ENCODE results near the gene CELF5.

The CELF5 gene

DNA sequence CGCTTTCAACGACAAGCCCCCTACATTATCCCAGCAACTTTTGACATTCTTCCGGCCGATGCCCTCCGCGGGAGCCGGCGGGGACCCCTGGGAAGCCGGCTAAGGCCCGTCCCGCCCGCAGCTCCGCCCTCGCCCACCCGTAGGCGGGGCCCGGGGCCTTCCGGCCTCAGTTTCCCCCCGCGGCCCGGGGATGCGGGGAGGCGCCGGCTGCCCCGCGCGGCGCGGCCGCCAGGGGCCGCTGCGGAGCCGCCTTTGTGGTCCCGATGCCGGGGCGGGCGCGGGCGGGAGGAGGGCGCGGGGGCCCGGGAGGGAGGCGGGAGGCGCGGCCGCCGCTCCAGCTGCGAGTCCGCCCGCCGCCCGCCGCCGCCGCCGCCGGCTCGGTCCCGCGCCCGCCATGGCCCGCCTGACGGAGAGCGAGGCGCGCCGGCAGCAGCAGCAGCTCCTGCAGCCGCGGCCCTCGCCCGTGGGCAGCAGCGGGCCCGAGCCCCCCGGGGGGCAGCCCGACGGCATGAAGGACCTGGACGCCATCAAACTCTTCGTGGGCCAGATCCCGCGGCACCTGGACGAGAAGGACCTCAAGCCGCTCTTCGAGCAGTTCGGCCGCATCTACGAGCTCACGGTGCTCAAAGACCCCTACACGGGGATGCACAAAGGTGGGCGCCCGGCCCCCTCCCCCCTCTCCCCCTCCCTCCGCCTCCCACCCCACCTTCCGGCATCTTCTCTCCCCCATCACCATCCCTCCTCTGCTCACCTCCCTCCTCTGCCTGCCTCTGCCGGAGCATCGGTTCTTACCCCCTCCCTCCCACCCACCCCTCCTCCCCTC, at the start of gene CELF5:
CELF5 (plus strand) TSS at position 316 of the 823 bp plus-strand sequence; CDS start at position 395, 79 bp downstream.
- DNase-seq (ENCODE audit: low read depth): no peak
- no peak within 1 kb of the TSS for H3K4me3 ChIP-seq (ENCODE audit: low read length)

DNA sequence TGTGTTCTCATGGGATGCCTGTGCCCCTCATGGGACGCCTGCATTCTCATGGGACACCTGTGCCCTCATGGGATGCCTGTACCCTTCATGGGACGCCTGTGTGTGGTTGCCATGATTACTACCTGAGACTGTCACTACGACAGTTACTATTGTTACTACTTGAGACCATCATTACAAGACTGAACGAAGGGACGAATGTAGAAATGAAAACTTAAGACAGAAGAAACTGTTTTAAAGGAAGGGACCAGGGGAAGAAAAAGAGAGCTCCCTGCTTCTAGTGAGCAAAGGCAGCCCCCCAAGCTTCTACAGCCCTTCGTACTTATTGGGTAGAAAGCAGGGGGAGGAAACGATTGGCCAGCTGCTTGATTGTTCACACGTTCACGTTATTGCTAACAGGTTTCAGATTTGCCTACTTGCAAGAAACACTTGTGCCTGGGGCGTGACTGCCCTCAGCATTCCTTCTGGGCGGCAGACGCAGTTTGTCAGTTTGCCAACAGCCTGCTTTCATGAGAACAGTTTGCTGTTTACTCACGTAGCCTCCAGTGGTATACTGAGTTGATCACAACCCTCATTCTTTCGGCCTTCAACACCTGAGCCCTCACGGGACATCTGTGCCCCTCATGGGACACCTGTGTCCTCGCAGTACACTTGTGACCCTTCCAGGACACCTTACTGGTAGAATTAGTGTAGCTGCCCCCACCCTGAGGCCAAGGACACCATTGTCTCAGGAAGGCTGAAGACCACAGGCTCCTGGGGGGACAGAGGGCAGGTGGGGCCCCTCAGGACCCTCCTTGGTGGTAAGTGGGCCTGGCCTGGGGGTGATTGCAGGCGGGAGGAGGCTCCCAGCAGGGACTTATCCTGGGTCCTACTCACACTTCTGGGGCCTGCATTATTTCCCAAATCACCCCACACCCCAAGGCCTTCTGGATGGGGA, 48.4 kb upstream of the CELF5 start:
- TF ChIP-seq, protein P1, sequence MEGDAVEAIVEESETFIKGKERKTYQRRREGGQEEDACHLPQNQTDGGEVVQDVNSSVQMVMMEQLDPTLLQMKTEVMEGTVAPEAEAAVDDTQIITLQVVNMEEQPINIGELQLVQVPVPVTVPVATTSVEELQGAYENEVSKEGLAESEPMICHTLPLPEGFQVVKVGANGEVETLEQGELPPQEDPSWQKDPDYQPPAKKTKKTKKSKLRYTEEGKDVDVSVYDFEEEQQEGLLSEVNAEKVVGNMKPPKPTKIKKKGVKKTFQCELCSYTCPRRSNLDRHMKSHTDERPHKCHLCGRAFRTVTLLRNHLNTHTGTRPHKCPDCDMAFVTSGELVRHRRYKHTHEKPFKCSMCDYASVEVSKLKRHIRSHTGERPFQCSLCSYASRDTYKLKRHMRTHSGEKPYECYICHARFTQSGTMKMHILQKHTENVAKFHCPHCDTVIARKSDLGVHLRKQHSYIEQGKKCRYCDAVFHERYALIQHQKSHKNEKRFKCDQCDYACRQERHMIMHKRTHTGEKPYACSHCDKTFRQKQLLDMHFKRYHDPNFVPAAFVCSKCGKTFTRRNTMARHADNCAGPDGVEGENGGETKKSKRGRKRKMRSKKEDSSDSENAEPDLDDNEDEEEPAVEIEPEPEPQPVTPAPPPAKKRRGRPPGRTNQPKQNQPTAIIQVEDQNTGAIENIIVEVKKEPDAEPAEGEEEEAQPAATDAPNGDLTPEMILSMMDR (conservative IDR thresholded peaks at IDR 0.05; ENCODE audit: low read depth, low read length): no peak
- DNase-seq (ENCODE audit: low read depth): peak; percentile 88
- no peak overlapping the region for H3K4me3 ChIP-seq (ENCODE audit: low read length)

More for the DNA sequence above, at the start of gene CELF5:
- TF ChIP-seq, protein P1 (conservative IDR thresholded peaks at IDR 0.05; ENCODE audit: low read depth, low read length): peak; percentile 15

DNA sequence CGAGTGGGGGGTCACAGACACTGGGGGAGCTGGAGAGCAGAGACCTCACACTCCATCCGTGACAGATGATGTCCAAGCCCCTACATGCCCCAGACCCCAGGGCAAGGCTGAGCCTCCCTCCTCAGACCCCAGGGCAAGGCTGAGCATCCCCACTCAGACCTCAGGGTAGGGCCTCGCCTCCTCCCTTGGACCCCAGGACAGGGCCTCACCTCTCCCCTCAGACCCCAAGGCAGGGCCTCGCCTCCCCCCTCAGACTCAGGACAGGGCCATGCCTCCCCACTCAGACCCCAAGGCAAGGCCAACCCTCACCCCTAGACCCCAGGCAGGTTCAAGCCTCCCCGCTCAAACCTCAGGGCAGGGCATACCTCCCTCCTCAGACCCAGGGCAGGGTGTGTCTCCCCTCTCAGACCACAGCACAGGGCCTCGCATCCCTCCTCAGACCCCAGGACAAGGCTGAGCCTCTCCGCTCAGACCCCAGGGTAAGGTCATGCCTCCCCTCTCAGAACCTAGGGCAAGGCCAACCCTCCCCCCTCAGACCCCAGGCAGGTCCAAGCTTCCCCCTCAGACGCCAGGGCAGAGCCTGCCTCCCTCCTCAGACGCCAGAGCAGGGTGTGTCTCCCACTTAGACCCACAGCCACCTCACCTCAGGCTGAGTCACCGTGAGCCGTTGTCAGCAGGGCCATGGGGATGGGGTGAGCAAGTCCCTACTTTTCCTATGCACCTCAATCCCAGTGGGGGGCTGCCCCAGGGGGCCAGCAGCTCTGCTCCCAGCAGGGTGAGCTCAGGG, 47.6 kb upstream of the CELF5 start:
- peak; percentile 71 for DNase-seq (ENCODE audit: low read depth)
- H3K4me3 ChIP-seq (ENCODE audit: low read length): no peak overlapping the region
- TF ChIP-seq, protein P1 (conservative IDR thresholded peaks at IDR 0.05; ENCODE audit: low read depth, low read length): no peak

DNA sequence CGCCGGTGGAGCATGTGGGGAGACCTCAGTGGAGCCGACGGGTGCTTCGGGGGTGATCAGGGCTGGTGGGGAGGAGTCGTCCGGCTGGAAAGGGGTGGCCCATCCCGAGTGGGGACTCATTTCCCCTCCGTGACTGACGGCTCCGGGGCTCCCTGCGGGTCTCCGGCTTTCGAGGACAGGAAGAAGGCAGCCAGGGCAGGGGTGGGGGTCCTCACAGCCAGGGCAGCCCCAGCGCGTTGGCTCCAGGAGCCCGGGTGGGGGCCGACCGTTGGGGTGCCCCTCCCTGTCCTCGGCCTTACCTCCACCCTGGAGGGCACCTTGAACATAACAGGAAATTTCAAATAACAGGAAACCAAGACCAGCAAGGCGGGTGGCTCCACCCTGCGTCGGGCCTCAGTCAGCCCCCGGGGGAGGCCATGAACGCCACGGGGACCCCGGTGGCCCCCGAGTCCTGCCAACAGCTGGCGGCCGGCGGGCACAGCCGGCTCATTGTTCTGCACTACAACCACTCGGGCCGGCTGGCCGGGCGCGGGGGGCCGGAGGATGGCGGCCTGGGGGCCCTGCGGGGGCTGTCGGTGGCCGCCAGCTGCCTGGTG, 46.0 kb upstream of the CELF5 start, which contains the start of gene S1PR4:
S1PR4 (plus strand) TSS at position 393 of the 596 bp plus-strand sequence; CDS start at position 417, 24 bp downstream.
- no peak for DNase-seq (ENCODE audit: low read depth)
- H3K4me3 ChIP-seq (ENCODE audit: low read length): no peak within 1 kb of the TSS
- TF ChIP-seq, protein P1 (conservative IDR thresholded peaks at IDR 0.05; ENCODE audit: low read depth, low read length): no peak

DNA sequence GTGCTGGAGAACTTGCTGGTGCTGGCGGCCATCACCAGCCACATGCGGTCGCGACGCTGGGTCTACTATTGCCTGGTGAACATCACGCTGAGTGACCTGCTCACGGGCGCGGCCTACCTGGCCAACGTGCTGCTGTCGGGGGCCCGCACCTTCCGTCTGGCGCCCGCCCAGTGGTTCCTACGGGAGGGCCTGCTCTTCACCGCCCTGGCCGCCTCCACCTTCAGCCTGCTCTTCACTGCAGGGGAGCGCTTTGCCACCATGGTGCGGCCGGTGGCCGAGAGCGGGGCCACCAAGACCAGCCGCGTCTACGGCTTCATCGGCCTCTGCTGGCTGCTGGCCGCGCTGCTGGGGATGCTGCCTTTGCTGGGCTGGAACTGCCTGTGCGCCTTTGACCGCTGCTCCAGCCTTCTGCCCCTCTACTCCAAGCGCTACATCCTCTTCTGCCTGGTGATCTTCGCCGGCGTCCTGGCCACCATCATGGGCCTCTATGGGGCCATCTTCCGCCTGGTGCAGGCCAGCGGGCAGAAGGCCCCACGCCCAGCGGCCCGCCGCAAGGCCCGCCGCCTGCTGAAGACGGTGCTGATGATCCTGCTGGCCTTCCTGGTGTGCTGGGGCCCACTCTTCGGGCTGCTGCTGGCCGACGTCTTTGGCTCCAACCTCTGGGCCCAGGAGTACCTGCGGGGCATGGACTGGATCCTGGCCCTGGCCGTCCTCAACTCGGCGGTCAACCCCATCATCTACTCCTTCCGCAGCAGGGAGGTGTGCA, 45.3 kb upstream of the CELF5 start:
- TF ChIP-seq, protein P1 (conservative IDR thresholded peaks at IDR 0.05; ENCODE audit: low read depth, low read length): no peak
- no peak for DNase-seq (ENCODE audit: low read depth)
- no peak overlapping the region for H3K4me3 ChIP-seq (ENCODE audit: low read length)

Measured in retinal pigment epithelial cell (primary cell).